BE2C (cell line): ENCODE measurements around the gene POMGNT2.

ENCODE experiments used
- DNase-seq: peaks from one replicate; pipeline ENCODE4 v3.0.0-alpha.2; 2020
- H3K27me3 ChIP-seq: fragments of 250-450 bp; sonication (Bioruptor Pico); 2 replicates; pipeline ENCODE4 v1.5.1; 2020; ENCODE audit warnings: mild to moderate bottlenecking
- H3K36me3 ChIP-seq: fragments of 250-450 bp; sonication (Bioruptor Pico); 2 replicates; pipeline ENCODE4 v1.5.1; 2020; ENCODE audit warnings: mild to moderate bottlenecking
- H3K4me1 ChIP-seq: fragments of 250-450 bp; sonication (Bioruptor Pico); 2 replicates; pipeline ENCODE4 v1.5.1; 2020
- H3K4me3 ChIP-seq: 2 replicates; pipeline ENCODE4 v1.5.1; 2011; ENCODE audit warnings: low read depth, low read length
- H3K9me3 ChIP-seq: fragments of 250-450 bp; sonication (Bioruptor Pico); 2 replicates; pipeline ENCODE4 v1.5.1; 2020
- CTCF ChIP-seq: IDR thresholded peaks from 2 replicates; pipeline ENCODE4 v1.5.1; 2012; ENCODE audit warnings: mild to moderate bottlenecking, low read depth, low read length

The POMGNT2 gene

GRCh38 chr3:43093006-43093405 lies 12.9 kb downstream of the POMGNT2 start:
- no peaks in the 10 kb centered on the region for H3K36me3 ChIP-seq
- TF ChIP-seq CTCF = no peak
- no peaks in the 10 kb centered on the region for H3K27me3 ChIP-seq
- H3K9me3 ChIP-seq = no peaks in the 10 kb centered on the region
- no peak for DNase-seq
- no peak overlapping the region for H3K4me3 ChIP-seq
- no peaks in the 10 kb centered on the region for H3K4me1 ChIP-seq

GRCh38 chr3:43091481-43091880 lies 14.4 kb downstream of the POMGNT2 start:
- H3K9me3 ChIP-seq = no peaks in the 10 kb centered on the region
- no peak for TF ChIP-seq CTCF
- H3K4me1 ChIP-seq = peaks cover 3% of the 10 kb centered on the region; the same call in 1 of the 2 replicates

GRCh38 chr3:43090238-43090637 lies 15.6 kb downstream of the POMGNT2 start:
- no peak overlapping the region for H3K4me3 ChIP-seq
- no peaks in the 10 kb centered on the region for H3K9me3 ChIP-seq
- H3K36me3 ChIP-seq = no peaks in the 10 kb centered on the region
- no peak for TF ChIP-seq CTCF
- no peak for DNase-seq
- peaks cover 4% of the 10 kb centered on the region; the same call in 1 of the 2 replicates for H3K4me1 ChIP-seq
- no peaks in the 10 kb centered on the region for H3K27me3 ChIP-seq

More at GRCh38 chr3:43091481-43091880, 14.4 kb downstream of the POMGNT2 start:
- Histone ChIP-seq H3K4me3 (no peak overlapping the region), H3K36me3 (no peaks in the 10 kb centered on the region), H3K27me3 (no peaks in the 10 kb centered on the region)
- DNase-seq = no peak

GRCh38 chr3:43089081-43089480 lies 16.8 kb downstream of the POMGNT2 start:
- H3K27me3 ChIP-seq = no peaks in the 10 kb centered on the region
- H3K4me3 ChIP-seq = no peak overlapping the region
- H3K9me3 ChIP-seq = no peaks in the 10 kb centered on the region
- no peaks in the 10 kb centered on the region for H3K36me3 ChIP-seq
- H3K4me1 ChIP-seq = peaks cover 4% of the 10 kb centered on the region; the same call in 1 of the 2 replicates
- no peak for TF ChIP-seq CTCF
- no peak for DNase-seq

- TF ChIP-seq CTCF = peak; percentile 9; the same call in 1 of the 2 replicates
- Histone ChIP-seq H3K9me3 (no peaks in the 10 kb centered on the region), H3K36me3 (no peaks in the 10 kb centered on the region), H3K4me1 (peaks cover 4% of the 10 kb centered on the region; the same call in 1 of the 2 replicates), H3K4me3 (no peak overlapping the region), H3K27me3 (no peaks in the 10 kb centered on the region)
- DNase-seq = no peak
These were observed 18.6 kb downstream of the POMGNT2 start for GRCh38 chr3:43087249-43087776.

- Histone ChIP-seq H3K27me3 (no peaks in the 10 kb centered on the region), H3K36me3 (no peaks in the 10 kb centered on the region), H3K9me3 (no peaks in the 10 kb centered on the region), H3K4me1 (peaks cover 4% of the 10 kb centered on the region; the same call in 1 of the 2 replicates), H3K4me3 (no peak overlapping the region)
- TF ChIP-seq CTCF = no peak
- no peak for DNase-seq
These were observed 19.3 kb downstream of the POMGNT2 start for GRCh38 chr3:43086460-43087165.
